Globus pallidus (tissue), 1 donor: ENCODE measurements around the gene INO80.

ENCODE experiments used
- DNase-seq: peaks from one replicate; pipeline ENCODE4 v3.0.0-alpha.2; 2015; ENCODE audit warnings: low spot score

The INO80 gene

GRCh38 chr15:41047474-41047873, 68.6 kb downstream of the INO80 start:
- no peak for DNase-seq

- no peak for DNase-seq
Observed at GRCh38 chr15:41043276-41043951, 72.7 kb downstream of the INO80 start.

GRCh38 chr15:41042851-41043250, 73.2 kb downstream of the INO80 start:
- DNase-seq, result no peak

GRCh38 chr15:41039121-41039520, 77.0 kb downstream of the INO80 start:
- DNase-seq, result no peak

- no peak for DNase-seq
Observed at GRCh38 chr15:41032079-41032328, 84.1 kb downstream of the INO80 start.

GRCh38 chr15:41031232-41032078, 84.6 kb downstream of the INO80 start:
- no peak for DNase-seq

- DNase-seq, result no peak
Observed at GRCh38 chr15:41028853-41029252, 87.2 kb downstream of the INO80 start.

- no peak for DNase-seq
Observed at GRCh38 chr15:41025393-41025792, 90.7 kb downstream of the INO80 start.

GRCh38 chr15:41024885-41025284, 91.2 kb downstream of the INO80 start:
- no peak for DNase-seq

GRCh38 chr15:41024131-41024530, 91.9 kb downstream of the INO80 start:
- DNase-seq, result no peak

GRCh38 chr15:41022487-41023090, 93.5 kb downstream of the INO80 start:
- peak; percentile 45 for DNase-seq

- DNase-seq, result no peak
Observed at GRCh38 chr15:41020829-41021228, 95.3 kb downstream of the INO80 start.

- no peak for DNase-seq
Observed at GRCh38 chr15:41020311-41020710, 95.8 kb downstream of the INO80 start.

- no peak for DNase-seq
Observed at GRCh38 chr15:41019174-41019573, 96.9 kb downstream of the INO80 start.

GRCh38 chr15:41018534-41018933, 97.5 kb downstream of the INO80 start:
- DNase-seq, result no peak

- no peak for DNase-seq
Observed at GRCh38 chr15:41017066-41017735, 98.9 kb downstream of the INO80 start.

GRCh38 chr15:41013691-41014414, 102.2 kb downstream of the INO80 start:
- no peak for DNase-seq

- no peak for DNase-seq
Observed at GRCh38 chr15:41011055-41011815, 104.8 kb downstream of the INO80 start.

- DNase-seq, result no peak
Observed at GRCh38 chr15:41010345-41010744, 105.7 kb downstream of the INO80 start.

GRCh38 chr15:41006479-41006878, 109.6 kb downstream of the INO80 start:
- DNase-seq, result no peak

GRCh38 chr15:41004490-41004889, 111.6 kb downstream of the INO80 start:
- DNase-seq, result no peak
